Hepatocyte (in vitro differentiated cells): ENCODE data around the gene GRIA1. TPM values are rescaled to one million over a fixed set of nuclear protein-coding genes. Genes with fewer than 3 reads are reported as not detected.

ENCODE experiments used
- DNase-seq: peaks from one replicate; pipeline ENCODE4 v3.0.0-alpha.2; 2016; ENCODE audit warnings: low spot score
- H2AFZ ChIP-seq: fragments of 200-600 bp; sonication (generic); 2 replicates; pipeline ENCODE4 v1.6.0; 2016; ENCODE audit warnings: antibody characterized with exemption, mild to moderate bottlenecking
- H3K27ac ChIP-seq: fragments of 200-600 bp; sonication (generic); 2 replicates; pipeline ENCODE4 v1.5.1; 2016; ENCODE audit warnings: mild to moderate bottlenecking
- H3K27me3 ChIP-seq: fragments of 200-600 bp; sonication (generic); 2 replicates; pipeline ENCODE4 v1.6.1; 2016
- H3K36me3 ChIP-seq: fragments of 200-600 bp; sonication (generic); replicated peaks from 2 replicates; pipeline ENCODE4 v1.5.1; 2016; ENCODE audit warnings: low read depth; ENCODE audit not compliant: insufficient read depth
- H3K4me1 ChIP-seq: fragments of 200-600 bp; sonication (generic); 2 replicates; pipeline ENCODE4 v1.5.1; 2016; ENCODE audit warnings: mild to moderate bottlenecking, moderate library complexity; ENCODE audit not compliant: insufficient read depth
- H3K4me2 ChIP-seq: fragments of 200-600 bp; sonication (generic); 2 replicates; pipeline ENCODE4 v1.6.0; 2016
- H3K4me3 ChIP-seq: fragments of 200-600 bp; sonication (generic); 2 replicates; pipeline ENCODE4 v1.5.1; 2016; ENCODE audit warnings: mild to moderate bottlenecking
- H3K79me2 ChIP-seq: fragments of 200-600 bp; sonication (generic); 2 replicates; pipeline ENCODE4 v1.6.0; 2017; ENCODE audit warnings: mild to moderate bottlenecking
- H3K9me2 ChIP-seq: fragments of 200-600 bp; sonication (generic); replicated peaks from 2 replicates; pipeline ENCODE4 v1.6.0; 2017; ENCODE audit warnings: mild to moderate bottlenecking; ENCODE audit not compliant: insufficient read depth
- H3K9me3 ChIP-seq: fragments of 200-600 bp; sonication (generic); 2 replicates; pipeline ENCODE4 v1.5.1; 2016; ENCODE audit warnings: low read depth, mild to moderate bottlenecking
- H4K20me1 ChIP-seq: fragments of 200-600 bp; sonication (generic); 2 replicates; pipeline ENCODE4 v1.6.0; 2016; ENCODE audit warnings: mild to moderate bottlenecking; ENCODE audit not compliant: insufficient read depth, poor library complexity, severe bottlenecking
- CTCF ChIP-seq: fragments of 200-600 bp; sonication (generic); IDR thresholded peaks from 2 replicates; pipeline ENCODE4 v1.5.1; 2016; ENCODE audit warnings: antibody characterized with exemption, mild to moderate bottlenecking; ENCODE audit not compliant: poor library complexity
- EZH2 ChIP-seq: fragments of 200-600 bp; sonication (generic); IDR thresholded peaks from 2 replicates; pipeline ENCODE4 v1.6.1; 2016; ENCODE audit warnings: antibody characterized with exemption, mild to moderate bottlenecking, borderline replicate concordance
- EZH2phosphoT487 ChIP-seq: fragments of 200-600 bp; sonication (generic); IDR thresholded peaks from one replicate; pipeline ENCODE4 v1.6.1; 2018; ENCODE audit warnings: antibody characterized with exemption, mild to moderate bottlenecking, low read depth, moderate library complexity; ENCODE audit not compliant: unreplicated experiment, severe bottlenecking
- WGBS: methylation state at CpG from one replicate; pipeline ENCODE4 v1.1.6; 2016; ENCODE audit warnings: low lambda C conversion rate; ENCODE audit errors: missing lambda C conversion rate; 5-methylcytosine and 5-hydroxymethylcytosine counted together
- polyA plus RNA-seq: library from polyadenylated mRNA; unstranded; fragments of >200 nt; fragmentation: Nextera tagmentation; extraction: Ambion mirVana; gene quantifications from 2 replicates; pipeline ENCODE4 v1.2.1, GENCODE V29; 2016
- total RNA-seq: library from RNA; depleted of rRNA; stranded (reverse); fragments of >200 nt; gene quantifications from 2 replicates; pipeline ENCODE4 v1.2.3, GENCODE V29; 2014

The GRIA1 gene
- total RNA-seq (0.50 and 0.64 TPM in 2 replicates), polyA plus RNA-seq (0.29 and 0.54 TPM in 2 replicates)

DNA sequence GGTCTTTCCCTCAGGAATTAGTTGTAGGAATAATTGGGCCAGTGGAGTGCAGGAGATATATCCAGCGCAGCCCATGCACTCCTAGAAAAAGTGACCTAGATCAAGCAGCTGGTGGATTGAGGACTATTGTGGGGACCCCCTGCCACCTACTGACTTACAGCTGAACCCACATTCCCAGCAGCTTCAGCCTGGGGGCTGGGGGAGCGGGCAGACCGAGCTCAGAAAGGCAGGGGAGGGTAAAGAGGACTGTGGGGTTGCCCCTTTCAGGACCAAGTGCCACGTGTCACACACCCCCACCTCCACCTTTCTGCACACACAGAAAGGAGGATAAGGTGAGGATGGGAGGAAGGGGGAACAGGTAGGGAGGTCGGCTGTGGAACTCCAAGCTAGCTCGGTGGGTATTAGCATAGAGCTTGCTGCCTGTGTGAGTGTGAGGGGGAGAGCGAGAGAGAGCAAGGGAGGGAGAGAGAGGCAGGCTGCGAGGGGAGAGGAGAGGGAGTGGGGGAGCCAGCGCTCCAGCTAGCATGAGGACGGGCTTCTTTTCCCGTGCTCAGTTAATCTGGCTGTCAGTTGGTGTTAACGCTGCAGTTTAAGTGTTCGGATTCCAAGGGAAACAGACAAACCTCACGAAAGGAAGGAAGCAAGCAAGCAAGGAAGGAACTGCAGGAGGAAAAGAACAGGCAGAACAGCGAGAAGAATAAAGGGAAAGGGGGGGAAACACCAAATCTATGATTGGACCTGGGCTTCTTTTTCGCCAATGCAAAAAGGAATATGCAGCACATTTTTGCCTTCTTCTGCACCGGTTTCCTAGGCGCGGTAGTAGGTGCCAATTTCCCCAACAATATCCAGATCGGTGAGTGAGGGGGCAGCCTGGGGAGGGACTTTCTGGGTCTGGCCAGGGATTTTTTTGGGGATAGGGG lies at the start of gene GRIA1:
TSS of gene GRIA1 (plus strand) at position 553 of the 920 bp plus-strand sequence.
- DNase-seq = peak; percentile 38
- H2AFZ ChIP-seq = peak within 1 kb of the TSS; percentile 69
- no peak for TF ChIP-seq EZH2phosphoT487
- TF ChIP-seq CTCF = peak; percentile 25
- peaks cover 18% of the 10 kb centered on the region for H3K27me3 ChIP-seq
- WGBS = 13% methylated on average over 18 of the region's 20 CpGs
- no peaks in the 10 kb centered on the region for H3K9me2 ChIP-seq
- peak within 1 kb of the TSS; percentile 89 for H3K4me2 ChIP-seq
- H3K27ac ChIP-seq = no peak within 1 kb of the TSS
- no peak within 1 kb of the TSS for H3K4me3 ChIP-seq
- no peaks in the 10 kb centered on the region for H3K79me2 ChIP-seq
- peaks cover 4% of the 10 kb centered on the region for H3K4me1 ChIP-seq
- no peaks in the 10 kb centered on the region for H3K36me3 ChIP-seq
- H4K20me1 ChIP-seq = no peaks in the 10 kb centered on the region
- H3K9me3 ChIP-seq = no peaks in the 10 kb centered on the region

- no peaks in the 10 kb centered on the region for H3K27me3 ChIP-seq
- H3K79me2 ChIP-seq = no peaks in the 10 kb centered on the region
- TF ChIP-seq EZH2phosphoT487 (no peak), CTCF (no peak), EZH2 (no peak)
- WGBS = 55% methylated on average over 9 of the region's 9 CpGs
- peak overlapping the region; percentile 27 for H3K4me2 ChIP-seq
- DNase-seq = peak; percentile 16
- no peak overlapping the region for H3K27ac ChIP-seq
- H3K9me2 ChIP-seq = no peaks in the 10 kb centered on the region
- no peaks in the 10 kb centered on the region for H4K20me1 ChIP-seq
- no peaks in the 10 kb centered on the region for H3K36me3 ChIP-seq
- no peak overlapping the region for H2AFZ ChIP-seq
- no peaks in the 10 kb centered on the region for H3K4me1 ChIP-seq
- H3K4me3 ChIP-seq = no peak overlapping the region
- no peaks in the 10 kb centered on the region for H3K9me3 ChIP-seq
Observed at GRCh38 chr5:153445875-153446579, 44.4 kb upstream of the GRIA1 start.

DNA sequence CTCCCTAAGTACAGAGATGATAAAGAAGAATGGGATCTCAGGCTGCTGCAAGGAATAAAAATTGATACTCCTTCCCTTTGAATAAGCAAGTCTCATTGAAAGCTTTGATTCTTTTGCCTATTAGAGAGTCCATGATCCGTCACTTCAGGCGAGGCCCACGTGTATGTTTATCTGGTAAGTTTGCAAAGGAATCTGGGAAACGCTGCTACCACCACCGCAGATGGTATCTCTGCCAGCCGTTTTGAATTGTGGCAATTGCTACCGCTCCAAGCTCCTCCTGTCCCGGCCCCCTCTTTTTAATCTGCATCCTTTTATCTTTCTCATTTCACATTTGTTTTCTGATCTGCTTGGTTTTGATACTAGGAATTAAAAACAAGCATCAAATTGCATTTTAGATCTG lies 42.9 kb upstream of the GRIA1 start:
- Histone ChIP-seq H3K4me3 (no peak overlapping the region), H3K9me2 (no peaks in the 10 kb centered on the region), H3K79me2 (no peaks in the 10 kb centered on the region), H2AFZ (no peak overlapping the region), H3K36me3 (no peaks in the 10 kb centered on the region), H3K4me2 (no peak overlapping the region), H3K27me3 (no peaks in the 10 kb centered on the region), H3K4me1 (no peaks in the 10 kb centered on the region), H4K20me1 (no peaks in the 10 kb centered on the region), H3K9me3 (no peaks in the 10 kb centered on the region), H3K27ac (no peak overlapping the region)
- DNase-seq = no peak
- 84% methylated on average over 8 of the region's 8 CpGs for WGBS
- no peak for TF ChIP-seq CTCF
- TF ChIP-seq EZH2 = no peak
